ENCODE measurements around the gene FAM53A. TPM values are rescaled to one million over a fixed set of nuclear protein-coding genes. Genes with fewer than 3 reads are reported as not detected.

FAM53A gene
- total and polyA plus RNA-seq, 4 donors, result 1.1 to 3.5 (median 2.4) TPM

Small RNAs within 50 kb of the gene (small RNA-seq; reads per million reads assigned to genes)
- gene RF00019 (ENCODE audit: low replicate concordance), result not detected

Other genes with a start within 250 kb of the FAM53A start
- 10 to 100 TPM; 37.0 to 54.1 TPM for gene SLBP, start 28.0 kb upstream of the FAM53A start, total RNA-seq
- 10 to 100 TPM; 58.6 to 59.9 TPM for gene SLBP, start 28.0 kb upstream of the FAM53A start, polyA plus RNA-seq (ENCODE audit: insufficient read length in 2 of 2)
- 10 to 100 TPM; 15.2 to 44.5 TPM for gene TMEM129, start 37.0 kb upstream of the FAM53A start, total RNA-seq
- 10 to 100 TPM; 36.8 to 43.1 TPM for gene TMEM129, start 37.0 kb upstream of the FAM53A start, polyA plus RNA-seq (ENCODE audit: insufficient read length in 2 of 2)
- 10 to 100 TPM in 1 of 2 donors, 1 to 10 TPM in 1; 8.4 to 10.5 TPM for gene TACC3, start 37.2 kb upstream of the FAM53A start, total RNA-seq
- 10 to 100 TPM; 33.1 to 42.3 TPM for gene TACC3, start 37.2 kb upstream of the FAM53A start, polyA plus RNA-seq (ENCODE audit: insufficient read length in 2 of 2)
- 10 to 100 TPM; 36.2 to 49.5 TPM for gene FGFR3, start 109.0 kb upstream of the FAM53A start, total RNA-seq
- gene FGFR3, start 109.0 kb upstream of the FAM53A start, polyA plus RNA-seq (ENCODE audit: insufficient read length in 2 of 2), result 100 to 1,000 TPM; 196 to 216 TPM
- gene LETM1, start 171.8 kb upstream of the FAM53A start, total RNA-seq, result 10 to 100 TPM; 29.3 to 50.0 TPM
- gene LETM1, start 171.8 kb upstream of the FAM53A start, polyA plus RNA-seq (ENCODE audit: insufficient read length in 2 of 2), result 10 to 100 TPM; 33.8 to 45.3 TPM
- gene NSD2, start 187.1 kb upstream of the FAM53A start, total RNA-seq, result 10 to 100 TPM; 59.0 to 82.5 TPM
- 100 to 1,000 TPM in 1 of 2 donors, 10 to 100 TPM in 1; 85.7 to 102 TPM for gene NSD2, start 187.1 kb upstream of the FAM53A start, polyA plus RNA-seq (ENCODE audit: insufficient read length in 2 of 2)